ENCODE data around the gene QTRT2. TPM values are rescaled to one million over a fixed set of nuclear protein-coding genes. Genes with fewer than 3 reads are reported as not detected.

QTRT2 gene
- total RNA-seq, 1 experiment from 2014 or later, result 47.7 TPM

- TF ChIP-seq ZFX (IDR thresholded peaks at IDR 0.05) (no peak), SRF (IDR thresholded peaks at IDR 0.05; ENCODE audit: low read depth) (no peak)
These were observed 76.0 kb downstream of the QTRT2 start (continued) for GRCh38 chr3:114132500-114132899.

- H3K9me2 ChIP-seq (ENCODE audit: insufficient read depth), result no peaks in the 10 kb centered on the region
- RAD21 ChIA-PET (ENCODE audit: low non-redundant PET in 1 of 2, low total read pairs in 2 of 2, uncharacterized antibody in 2 of 2, unreplicated experiment in 2 of 2), result no interaction called here
- no peaks in the 10 kb centered on the region for H3K4me1 ChIP-seq (ENCODE audit: control insufficient read depth in 1 of 2, insufficient read depth in 2 of 2, low read length in 2 of 2)
- intact Hi-C loops (cut with micrococcal nuclease), result no loop called here
- CTCF ChIA-PET, result no interaction called here
- H3K27me3 ChIP-seq (ENCODE audit: insufficient read depth, low read length), result no peaks in the 10 kb centered on the region
- no peak for DNase-seq (ENCODE audit: low read depth, low spot score)
- no peak overlapping the region for H3K4me2 ChIP-seq (ENCODE audit: low read length)
- H2AFZ ChIP-seq (ENCODE audit: low read depth, low read length, poor library complexity, severe bottlenecking), result no peak overlapping the region
- TF ChIP-seq EZH2phosphoT487 (IDR thresholded peaks at IDR 0.05; ENCODE audit: borderline replicate concordance) (no peak), SIN3A (IDR thresholded peaks at IDR 0.05; ENCODE audit: low read depth) (no peak), EGR1 (IDR thresholded peaks at IDR 0.05; ENCODE audit: low read depth) (no peak), YY1 (IDR thresholded peaks at IDR 0.05; ENCODE audit: extremely low read depth, insufficient replicate concordance, low read depth, low read length) (no peak), ELF1 (IDR thresholded peaks at IDR 0.05; ENCODE audit: borderline replicate concordance, low read depth) (no peak), ZFX (IDR thresholded peaks at IDR 0.05) (no peak), FOSL1 (IDR thresholded peaks at IDR 0.05; ENCODE audit: low read depth) (no peak), TCF7L2 (IDR thresholded peaks at IDR 0.05; ENCODE audit: borderline replicate concordance, extremely low read depth, insufficient read depth, insufficient read length) (no peak), RAD21 (IDR thresholded peaks at IDR 0.05; ENCODE audit: low read depth) (no peak), REST (IDR thresholded peaks at IDR 0.05; ENCODE audit: low read depth) (no peak), ZNF274 (IDR thresholded peaks at IDR 0.05; ENCODE audit: low read depth, low read length) (no peak), CBX3 (IDR thresholded peaks at IDR 0.05; ENCODE audit: low read depth) (no peak), MAX (IDR thresholded peaks at IDR 0.05) (no peak), ATF3 (IDR thresholded peaks at IDR 0.05) (no peak), JUND (IDR thresholded peaks at IDR 0.05) (no peak)
- H3K36me3 ChIP-seq (ENCODE audit: control insufficient read depth in 1 of 2, insufficient read depth in 2 of 2, low read length in 2 of 2), result no peaks in the 10 kb centered on the region
- H3K4me3 ChIP-seq (replicated peaks in 1 of 2; ENCODE audit: low read depth in 1 of 2, low read length in 2 of 2), result no peak overlapping the region
- no peaks in the 10 kb centered on the region for H4K20me1 ChIP-seq (ENCODE audit: insufficient read depth)
- no TSS peak for BruUV-seq (replicated peaks)
- H3K79me2 ChIP-seq (ENCODE audit: insufficient read depth, low read length), result no peaks in the 10 kb centered on the region
- H3K9ac ChIP-seq (ENCODE audit: low read length), result no peak overlapping the region
- no peak for ATAC-seq
- no peak overlapping the region for H3K27ac ChIP-seq (ENCODE audit: low read depth, low read length)
- POLR2A ChIA-PET, result no interaction called here
- H3K9me3 ChIP-seq (ENCODE audit: control insufficient read depth in 1 of 2, insufficient read depth in 1 of 2, low read depth in 1 of 2, low read length in 2 of 2), result no peaks in the 10 kb centered on the region
These were observed 77.4 kb downstream of the QTRT2 start for GRCh38 chr3:114133947-114134346.
